ENCODE results near the gene MAP3K20. TPM values are rescaled to one million over a fixed set of nuclear protein-coding genes. Genes with fewer than 3 reads are reported as not detected.

Gene MAP3K20
- total and polyA plus RNA-seq, 2 of the 4 experiments (the other 2 are of a cell fraction), result 27.5 to 84.4 TPM

GRCh38 chr2:173058097-173058496 lies 17.5 kb upstream of the MAP3K20 start:
- Histone ChIP-seq H3K56ac (ENCODE audit: extremely low read depth, insufficient read depth, low read length) (no peak overlapping the region), H3K36me3 (ENCODE audit: control insufficient read depth, insufficient read depth, low read length) (no peaks in the 10 kb centered on the region), H2AK9ac (replicated peaks; ENCODE audit: low read depth, low read length, poor library complexity) (no peak overlapping the region), H3K9me3 (ENCODE audit: control insufficient read depth, insufficient read depth, low read length) (peaks cover 8% of the 10 kb centered on the region), H4K91ac (ENCODE audit: insufficient read depth, low read depth, low read length) (no peak overlapping the region), H3K18ac (ENCODE audit: low read depth, low read length) (peak overlapping the region; percentile 28; the same call in 1 of the 2 replicates), H3K14ac (replicated peaks; ENCODE audit: low read depth, low read length) (peak overlapping the region; percentile 48), H2AK5ac (ENCODE audit: low read depth, low read length) (peak overlapping the region; percentile 79), H2BK20ac (ENCODE audit: low read depth, low read length) (peak overlapping the region; percentile 72), H3K4me2 (ENCODE audit: low read depth, low read length) (no peak overlapping the region), H4K8ac (ENCODE audit: low read depth in 2 of 2, low read length in 2 of 2) (no peak overlapping the region), H3K4me3 (ENCODE audit: insufficient read depth, low read depth, low read length) (no peak overlapping the region), H3K27me3 (ENCODE audit: control insufficient read depth, insufficient read depth, low read length) (no peaks in the 10 kb centered on the region), H3K9me1 (ENCODE audit: insufficient read depth, low read length) (peaks cover 4% of the 10 kb centered on the region), H2AFZ (replicated peaks; ENCODE audit: low read length, poor library complexity) (no peak overlapping the region), H3K79me1 (ENCODE audit: low read depth in 1 of 2, low read length in 2 of 2) (no peaks in the 10 kb centered on the region), H3K4me1 (ENCODE audit: control insufficient read depth, insufficient read depth, low read length) (peaks cover 11% of the 10 kb centered on the region), H4K20me1 (ENCODE audit: insufficient read depth, low read length) (no peaks in the 10 kb centered on the region), H2BK120ac (ENCODE audit: low read depth, low read length) (peak overlapping the region; percentile 62), H3K23ac (ENCODE audit: low read depth, low read length) (0 out of 2 replicates have a peak overlapping the region, but pooled peaks have one; percentile 12), H2BK5ac (ENCODE audit: low read depth, low read length, poor library complexity, severe bottlenecking) (no peak overlapping the region), H3K9ac (ENCODE audit: low read depth, low read length) (no peak overlapping the region), H2BK15ac (ENCODE audit: low read depth, low read length) (peak overlapping the region; percentile 94; the same call in 2 of the 3 replicates), H3K27ac (ENCODE audit: insufficient read depth, low read length) (no peak overlapping the region), H3K4ac (ENCODE audit: low read depth, low read length) (peak overlapping the region; percentile 18), H4K5ac (ENCODE audit: low read depth, low read length) (peak overlapping the region; percentile 45; the same call in 1 of the 2 replicates)
- TF ChIP-seq CHD1 (IDR thresholded peaks at IDR 0.05; ENCODE audit: low read depth, low read length) (no peak), NFE2L2 (IDR thresholded peaks at IDR 0.05; ENCODE audit: low read depth, low read length) (no peak), FOS (IDR thresholded peaks at IDR 0.05; ENCODE audit: low read depth, low read length) (no peak), USF2 (IDR thresholded peaks at IDR 0.05; ENCODE audit: low read depth, low read length) (no peak), MAZ (IDR thresholded peaks at IDR 0.05; ENCODE audit: borderline replicate concordance, low read depth, low read length) (no peak), MXI1 (IDR thresholded peaks at IDR 0.05; ENCODE audit: borderline replicate concordance, low read depth, low read length) (no peak), POLR2A (IDR thresholded peaks at IDR 0.05; ENCODE audit: low read depth, low read length) (no peak), CTCF (conservative IDR thresholded peaks at IDR 0.05; ENCODE audit: low read depth, low read length) (no peak), RFX5 (IDR thresholded peaks at IDR 0.05; ENCODE audit: low read depth, low read length) (no peak), RAD21 (IDR thresholded peaks at IDR 0.05; ENCODE audit: low read length) (no peak), RCOR1 (IDR thresholded peaks at IDR 0.05; ENCODE audit: insufficient replicate concordance, low read length) (no peak), SMC3 (IDR thresholded peaks at IDR 0.05; ENCODE audit: low read depth, low read length) (no peak), MAFK (IDR thresholded peaks at IDR 0.05; ENCODE audit: low read depth, low read length) (no peak), ELK1 (IDR thresholded peaks at IDR 0.05; ENCODE audit: borderline replicate concordance, low read depth, low read length) (no peak), BHLHE40 (IDR thresholded peaks at IDR 0.05; ENCODE audit: low read depth, low read length) (no peak)
- POLR2A ChIA-PET (ENCODE audit: unreplicated experiment), result no interaction called here
- dilution Hi-C loops (cut with HindIII; ENCODE audit: low sequenced_read_pairs, unreplicated experiment), result no loop called here
- ATAC-seq (ENCODE audit: low read depth), result no peak
- in situ Hi-C loops (cut with MboI; ENCODE audit: low sequenced_read_pairs), result no loop called here
- intact Hi-C loops (cut with micrococcal nuclease), result no loop called here
- CTCF ChIA-PET, result interaction anchor here (1.6 kb wide), 1 partner anchor 31 kb away, joined by 5 read pairs; no protein-coding TSS in a partner anchor
- no TSS peak for BruUV-seq (replicated peaks)
- DNase-seq, result no peak
